GM21515 (cell line): ENCODE measurements around the gene MRRF.
A peak's percentile ranks its signal among the peaks of the same experiment; 100 is the strongest.

Source experiments
- ATAC-seq: cut with Tn5 transposase; IDR thresholded peaks from one replicate; pipeline ENCODE4 v1.9.1; 2021; ENCODE audit not compliant: unreplicated experiment

Gene MRRF

DNA sequence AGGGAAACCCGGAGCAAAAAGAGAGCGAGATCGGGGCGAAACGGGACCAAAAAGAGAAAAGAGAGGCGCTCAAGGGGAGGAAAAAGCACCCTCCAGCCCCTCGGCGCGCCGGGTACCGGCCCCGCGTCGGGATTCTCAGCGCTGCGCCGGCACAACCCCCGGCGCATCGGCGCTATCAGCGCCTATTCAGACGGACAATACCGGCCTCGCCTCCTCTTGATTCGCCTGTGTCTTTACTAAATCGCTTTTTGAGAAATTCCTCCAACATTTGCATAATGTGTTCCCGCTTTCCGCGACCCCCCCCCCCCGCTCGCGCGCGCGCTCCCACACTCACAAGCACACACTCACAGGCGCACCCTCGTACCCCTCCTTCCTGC is 36.5 kb upstream of the MRRF start:
- ATAC-seq, result no peak

- ATAC-seq, result no peak
Observed at GRCh38 chr9:122228568-122229484, 35.9 kb upstream of the MRRF start, which contains the start of gene LHX6. Gene LHX6 (minus strand): TSS chr9:122228957. CDS start chr9:122228740, 217 bp downstream.

DNA sequence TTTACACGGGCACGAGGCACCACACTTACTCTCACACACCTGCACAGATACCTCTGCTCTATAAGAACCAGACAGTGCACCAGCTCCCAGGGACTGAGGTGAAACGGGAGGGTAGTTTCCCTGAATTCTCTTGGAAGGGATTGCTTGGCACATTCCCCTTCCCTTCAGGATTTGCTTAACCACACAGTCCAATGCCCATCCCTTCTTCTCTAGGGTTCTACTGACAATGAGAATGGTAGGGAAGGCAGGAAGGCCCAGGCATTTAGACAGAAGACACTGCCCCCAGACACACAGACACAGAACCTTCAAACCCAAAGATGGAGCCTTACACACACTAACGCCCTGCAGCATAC is 35.2 kb upstream of the MRRF start:
- ATAC-seq, result no peak

GRCh38 chr9:122232796-122233306 is 31.8 kb upstream of the MRRF start:
- ATAC-seq, result no peak

- no peak for ATAC-seq
Observed at GRCh38 chr9:122234022-122234748, 30.5 kb upstream of the MRRF start.

- ATAC-seq, result no peak
Observed at GRCh38 chr9:122236681-122237080, 28.0 kb upstream of the MRRF start.

- ATAC-seq, result no peak
Observed at GRCh38 chr9:122239722-122240121, 25.0 kb upstream of the MRRF start.

- no peak for ATAC-seq
Observed at GRCh38 chr9:122244349-122244748, 20.3 kb upstream of the MRRF start.

GRCh38 chr9:122246666-122247065 is 18.0 kb upstream of the MRRF start:
- no peak for ATAC-seq

GRCh38 chr9:122248448-122248865 is 16.2 kb upstream of the MRRF start:
- ATAC-seq, result no peak

GRCh38 chr9:122251351-122251750 is 13.3 kb upstream of the MRRF start:
- no peak for ATAC-seq

DNA sequence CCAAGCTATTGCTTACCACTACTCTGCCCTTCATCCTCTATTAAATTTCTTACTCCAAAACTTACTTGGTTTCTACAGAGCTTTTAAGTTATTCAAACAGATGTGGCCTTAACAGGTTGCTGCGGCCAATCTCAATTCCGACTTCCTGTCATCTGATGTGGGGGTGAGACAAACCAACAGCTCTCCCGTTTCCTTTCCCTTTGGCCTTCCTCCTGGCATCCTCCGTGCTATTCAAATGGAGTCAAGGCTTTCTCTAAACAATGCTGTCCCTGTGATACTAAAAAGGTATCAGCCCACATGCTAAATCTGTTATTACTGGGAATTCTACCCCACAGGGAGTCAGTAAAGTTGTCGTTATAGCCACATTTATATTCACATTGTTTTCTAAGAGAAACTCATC is 11.9 kb upstream of the MRRF start:
- ATAC-seq, result no peak

GRCh38 chr9:122254761-122255160 is 9.9 kb upstream of the MRRF start:
- no peak for ATAC-seq

GRCh38 chr9:122256206-122256605 is 8.5 kb upstream of the MRRF start:
- ATAC-seq, result no peak

DNA sequence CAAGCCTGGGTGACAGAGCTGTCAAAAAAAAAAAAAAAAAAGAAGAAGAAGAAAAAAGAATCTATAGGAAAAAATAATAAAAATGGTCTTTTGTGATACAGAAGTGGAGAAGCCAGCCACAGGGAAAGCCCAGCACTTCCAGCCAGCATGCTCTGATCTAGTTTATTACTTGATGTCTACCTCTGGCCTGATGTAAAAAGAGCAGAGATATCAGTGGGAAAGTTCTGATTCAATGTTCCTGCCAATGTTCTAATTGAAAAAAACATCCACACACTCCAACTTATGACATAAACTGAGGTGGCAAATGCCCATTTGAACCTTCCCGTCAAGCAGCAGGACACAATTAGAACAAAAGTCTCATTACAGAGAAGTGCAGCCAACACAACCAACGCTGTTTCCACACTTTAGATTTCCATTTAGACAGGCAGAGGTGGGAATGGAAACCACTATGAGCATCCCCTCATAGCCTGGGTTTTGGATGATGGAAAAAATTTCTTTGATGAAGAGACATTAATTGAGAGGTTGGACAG is 5.7 kb upstream of the MRRF start:
- ATAC-seq, result no peak

- ATAC-seq, result no peak
Observed at GRCh38 chr9:122261469-122261881, 3.2 kb upstream of the MRRF start.

GRCh38 chr9:122262073-122262472 is 2.6 kb upstream of the MRRF start:
- ATAC-seq, result no peak

DNA sequence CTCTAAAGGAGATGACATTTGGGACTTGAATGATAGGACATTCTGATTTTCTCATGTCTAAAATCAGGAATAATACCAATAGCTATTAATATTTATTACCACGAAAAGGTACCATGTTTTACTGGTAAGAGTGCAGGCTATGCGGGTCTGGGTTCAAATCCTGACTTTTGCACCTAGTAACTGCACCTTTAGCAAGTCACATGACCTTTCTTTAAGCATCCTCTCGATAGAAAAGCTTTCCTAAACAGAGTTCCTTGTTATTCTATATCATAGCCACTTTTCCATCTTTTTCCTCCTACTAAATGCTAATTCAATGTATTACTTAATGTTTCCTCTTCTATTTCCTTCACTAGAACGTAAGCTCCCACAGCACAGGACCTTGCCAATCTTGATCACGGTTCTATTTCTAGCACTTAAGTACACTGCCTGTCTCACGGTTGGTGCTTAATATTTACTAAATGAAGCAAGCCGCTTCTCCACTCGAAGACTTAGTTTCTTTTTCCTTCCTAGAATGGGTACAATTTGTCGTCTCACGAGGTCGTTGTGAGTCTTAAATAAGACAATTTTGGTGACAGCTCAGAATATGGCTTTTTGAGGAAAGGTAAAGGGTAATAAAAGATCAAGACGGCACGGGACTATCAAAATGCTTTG is 858 bp upstream of the MRRF start:
- ATAC-seq, result no peak

DNA sequence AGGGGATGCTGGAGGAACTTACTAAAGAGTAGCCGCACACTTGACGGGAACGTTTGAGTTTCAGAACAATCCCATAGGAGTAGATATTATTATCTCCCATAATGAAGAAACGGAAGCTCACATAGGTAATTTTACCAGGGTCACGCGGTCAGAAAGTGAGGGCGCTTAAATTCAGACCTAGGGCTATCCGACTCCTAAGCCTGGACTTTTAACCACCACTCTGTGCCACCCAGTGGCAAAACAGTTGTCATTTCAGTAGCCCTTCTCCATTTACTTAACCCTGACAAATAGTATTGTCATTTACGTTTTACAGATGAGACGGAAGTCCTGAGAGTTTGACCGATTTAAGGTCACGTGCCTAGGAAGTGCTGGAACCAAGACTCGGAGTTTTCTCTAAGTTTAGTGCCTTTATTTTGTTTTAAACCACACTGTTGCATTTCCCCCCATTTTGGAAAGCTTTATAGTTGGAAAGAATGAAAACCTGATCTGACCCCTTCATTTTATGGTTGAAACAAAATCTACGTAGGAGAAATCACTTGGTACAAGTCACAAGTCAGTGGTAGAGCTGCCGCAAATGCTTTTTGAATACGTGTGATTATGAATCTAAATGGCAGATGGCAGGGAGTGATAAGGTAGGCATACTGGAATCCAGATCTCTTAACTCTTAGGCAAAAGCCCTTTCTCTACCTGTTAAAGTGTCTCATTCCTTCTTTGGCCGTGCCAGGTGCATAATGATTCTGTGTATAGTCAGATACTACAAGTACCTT is 650 bp downstream of the MRRF start:
- peak; percentile 37 for ATAC-seq

DNA sequence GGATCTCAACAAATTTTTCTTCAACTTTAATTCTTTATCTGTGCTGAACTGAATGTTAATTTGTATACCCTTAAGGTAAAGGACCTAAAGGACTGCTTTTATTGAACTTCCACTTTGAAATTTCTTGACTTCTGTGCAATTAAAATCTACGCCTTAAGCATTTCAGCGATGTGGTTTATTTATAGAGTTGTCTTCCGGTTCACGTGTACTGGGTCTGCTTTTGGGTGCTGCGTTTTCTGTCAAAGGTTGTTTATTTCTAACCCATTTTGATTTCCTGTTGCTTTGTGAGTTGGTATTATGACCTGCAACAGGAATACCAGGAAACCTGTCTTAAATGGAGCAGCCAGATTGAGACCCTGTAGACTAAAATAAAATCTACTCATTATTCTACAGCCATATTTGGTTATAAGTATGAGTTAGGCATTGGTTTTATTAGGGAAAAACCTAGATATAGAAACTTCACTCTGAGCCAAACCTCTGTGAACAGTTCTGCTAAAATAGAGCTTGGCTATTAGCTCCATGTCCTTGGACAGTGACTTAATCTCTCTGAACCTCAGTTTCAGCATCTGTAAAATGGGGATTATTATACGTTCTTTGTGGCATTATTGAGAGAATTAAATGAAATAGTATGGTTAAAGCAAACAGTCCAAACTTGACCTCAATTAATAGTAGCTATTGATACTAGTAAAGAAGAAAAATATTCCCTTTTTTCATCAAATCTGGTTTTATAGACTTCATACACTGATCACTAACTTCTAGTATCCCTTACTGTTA is 3.5 kb downstream of the MRRF start:
- no peak for ATAC-seq
